ENCODE results near the gene ANTXR2.
A peak's percentile ranks its signal among the peaks of the same experiment; 100 is the strongest.
"Not testable (repeated sequence)": the region's sequence is repeated elsewhere in the genome, so short reads cannot be mapped to it uniquely, and the experiment has no call there.

ANTXR2 gene

GRCh38 chr4:79991100-79991499 lies 81.9 kb downstream of the ANTXR2 start:
- DNase-seq: not testable (repeated sequence)

- DNase-seq: no peak
Measured at GRCh38 chr4:79987401-79987800, 85.6 kb downstream of the ANTXR2 start.

GRCh38 chr4:79983431-79983830 lies 89.6 kb downstream of the ANTXR2 start:
- no peak for DNase-seq

GRCh38 chr4:79982601-79983322 lies 90.3 kb downstream of the ANTXR2 start:
- DNase-seq: no peak

- DNase-seq: no peak
Measured at GRCh38 chr4:79980448-79980847, 92.6 kb downstream of the ANTXR2 start.

GRCh38 chr4:79979785-79980437 lies 93.1 kb downstream of the ANTXR2 start:
- DNase-seq: no peak

- no peak for DNase-seq
Measured at GRCh38 chr4:79977131-79977840, 95.7 kb downstream of the ANTXR2 start.

- DNase-seq: peak in 18 of 56 donors; percentile 1 to 40 (median 10)
Measured at GRCh38 chr4:79964400-79965211, 108.4 kb downstream of the ANTXR2 start.

- DNase-seq: no peak
Measured at GRCh38 chr4:79964020-79964399, 109.0 kb downstream of the ANTXR2 start.

GRCh38 chr4:79959652-79960051 lies 113.4 kb downstream of the ANTXR2 start:
- DNase-seq: no peak

GRCh38 chr4:79958466-79959264 lies 114.4 kb downstream of the ANTXR2 start:
- DNase-seq: no peak

GRCh38 chr4:79949178-79949577 lies 123.9 kb downstream of the ANTXR2 start:
- DNase-seq: no peak

- DNase-seq: no peak
Measured at GRCh38 chr4:79948739-79949138, 124.3 kb downstream of the ANTXR2 start.

- DNase-seq: no peak
Measured at GRCh38 chr4:79948261-79948660, 124.8 kb downstream of the ANTXR2 start.

GRCh38 chr4:79947386-79947785 lies 125.6 kb downstream of the ANTXR2 start:
- DNase-seq: no peak

GRCh38 chr4:79935274-79935673 lies 137.8 kb downstream of the ANTXR2 start:
- DNase-seq: no peak

GRCh38 chr4:79934660-79935059 lies 138.4 kb downstream of the ANTXR2 start:
- DNase-seq: no peak

GRCh38 chr4:79927931-79928330 lies 145.1 kb downstream of the ANTXR2 start:
- no peak for DNase-seq

GRCh38 chr4:79923281-79923680 lies 149.7 kb downstream of the ANTXR2 start:
- DNase-seq: no peak

GRCh38 chr4:79922011-79922410 lies 151.0 kb downstream of the ANTXR2 start:
- DNase-seq: no peak
